Gastroesophageal sphincter (tissue), 3 donors: ENCODE results near the gene TRAF3.

Experiments used
- EP300 ChIP-seq: sonication (generic); formaldehyde crosslinking; IDR thresholded peaks from one replicate; pipeline ENCODE4 v1.6.1; 2017; ENCODE audit warnings: antibody characterized with exemption, mild to moderate bottlenecking
- TF ChIP-seq, protein P1 (sequence below), 4 experiments: fragments of 200-600 bp in 2 of 4; fragments of 450-650 bp in 2 of 4; sonication (generic) in 1 of 4; IDR thresholded peaks; one replicate each; pipeline ENCODE4 v1.5.1; 2017 to 2019; ENCODE audit warnings: antibody characterized with exemption in 4 of 4, mild to moderate bottlenecking in 2 of 4, moderate library complexity in 2 of 4

DNA sequence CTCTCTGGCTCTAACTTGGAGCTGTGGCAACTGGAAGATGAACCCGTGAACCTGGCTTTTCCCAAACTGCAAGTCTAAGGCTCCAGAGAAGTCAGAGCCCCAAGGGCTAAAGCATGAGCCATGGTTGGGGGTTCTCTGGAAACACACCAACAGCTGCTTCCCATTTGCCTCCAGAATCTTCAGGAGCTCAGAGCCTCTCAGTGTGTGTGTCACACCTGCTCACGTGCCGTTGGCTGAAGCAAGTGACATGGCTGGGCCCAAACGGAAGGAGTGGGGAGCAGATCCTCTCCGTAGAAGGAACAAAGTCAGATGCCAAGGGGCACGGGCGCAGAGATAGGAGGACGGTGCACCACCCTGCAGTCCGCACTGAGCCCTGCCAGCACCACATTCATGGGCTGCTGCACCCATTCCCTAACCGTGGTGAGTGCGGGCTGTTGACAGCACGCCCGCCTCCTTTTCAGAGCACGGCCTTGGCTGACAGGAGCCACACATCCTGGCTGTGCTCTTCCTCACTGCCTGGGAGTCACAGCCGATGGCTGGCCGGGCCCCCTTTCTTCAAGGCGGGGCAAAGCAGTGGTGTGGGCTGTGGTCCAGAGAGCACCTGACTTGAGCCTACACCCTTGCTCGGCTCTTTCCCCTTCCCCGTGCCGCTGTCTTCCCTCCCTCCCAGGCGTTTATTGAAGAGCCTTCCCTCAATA is 16.6 kb upstream of the TRAF3 start:
- no peak for TF ChIP-seq EP300
- TF ChIP-seq, protein P1, sequence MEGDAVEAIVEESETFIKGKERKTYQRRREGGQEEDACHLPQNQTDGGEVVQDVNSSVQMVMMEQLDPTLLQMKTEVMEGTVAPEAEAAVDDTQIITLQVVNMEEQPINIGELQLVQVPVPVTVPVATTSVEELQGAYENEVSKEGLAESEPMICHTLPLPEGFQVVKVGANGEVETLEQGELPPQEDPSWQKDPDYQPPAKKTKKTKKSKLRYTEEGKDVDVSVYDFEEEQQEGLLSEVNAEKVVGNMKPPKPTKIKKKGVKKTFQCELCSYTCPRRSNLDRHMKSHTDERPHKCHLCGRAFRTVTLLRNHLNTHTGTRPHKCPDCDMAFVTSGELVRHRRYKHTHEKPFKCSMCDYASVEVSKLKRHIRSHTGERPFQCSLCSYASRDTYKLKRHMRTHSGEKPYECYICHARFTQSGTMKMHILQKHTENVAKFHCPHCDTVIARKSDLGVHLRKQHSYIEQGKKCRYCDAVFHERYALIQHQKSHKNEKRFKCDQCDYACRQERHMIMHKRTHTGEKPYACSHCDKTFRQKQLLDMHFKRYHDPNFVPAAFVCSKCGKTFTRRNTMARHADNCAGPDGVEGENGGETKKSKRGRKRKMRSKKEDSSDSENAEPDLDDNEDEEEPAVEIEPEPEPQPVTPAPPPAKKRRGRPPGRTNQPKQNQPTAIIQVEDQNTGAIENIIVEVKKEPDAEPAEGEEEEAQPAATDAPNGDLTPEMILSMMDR (IDR thresholded peaks at IDR 0.05), result no peak
